ENCODE results near the gene PXMP4.

Gene PXMP4

DNA sequence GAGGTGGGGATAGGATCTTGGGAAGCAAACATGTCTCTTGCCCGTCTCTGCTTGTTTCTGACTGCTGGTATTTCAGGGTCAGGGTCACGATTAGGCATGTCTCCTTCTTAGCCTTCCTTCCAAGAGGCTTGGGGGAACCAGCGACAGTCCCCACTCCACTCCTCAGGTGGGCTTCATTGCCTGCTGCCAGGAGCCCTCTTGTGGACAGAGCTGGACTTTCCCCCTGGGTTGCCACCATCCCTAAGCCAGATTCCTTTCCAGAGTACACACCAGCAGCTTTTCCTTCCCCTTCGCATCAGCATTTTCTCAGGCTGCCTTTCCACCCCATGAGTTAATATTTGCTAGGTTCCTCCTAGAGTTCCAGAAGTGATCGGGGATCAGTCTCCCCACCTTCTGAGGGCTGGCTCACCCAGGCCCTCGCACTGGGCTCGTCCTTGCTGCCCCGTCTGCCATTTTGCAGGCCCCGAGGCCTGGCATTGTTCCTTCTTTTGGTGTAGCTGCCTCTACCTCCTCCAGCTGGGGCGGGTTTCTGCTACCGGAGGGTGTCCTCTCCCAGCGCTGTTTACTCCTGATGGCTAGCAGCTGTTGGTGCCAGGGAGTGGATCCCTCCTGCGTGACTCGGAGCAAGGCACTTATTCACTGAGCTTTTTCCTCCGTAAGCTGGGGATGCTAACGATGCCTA, 66.8 kb downstream of the PXMP4 start:
- peak; percentile 61 for DNase-seq
